HG02678 (cell line): ENCODE data around the gene P2RY1.
"Not testable (repeated sequence)": the region's sequence is repeated elsewhere in the genome, so short reads cannot be mapped to it uniquely, and the experiment has no call there.

Experiments
- ATAC-seq: cut with Tn5 transposase; IDR thresholded peaks from one replicate; pipeline ENCODE4 v1.9.1; 2021; ENCODE audit warnings: mild to moderate bottlenecking, moderate library complexity; ENCODE audit not compliant: unreplicated experiment

P2RY1 gene

DNA sequence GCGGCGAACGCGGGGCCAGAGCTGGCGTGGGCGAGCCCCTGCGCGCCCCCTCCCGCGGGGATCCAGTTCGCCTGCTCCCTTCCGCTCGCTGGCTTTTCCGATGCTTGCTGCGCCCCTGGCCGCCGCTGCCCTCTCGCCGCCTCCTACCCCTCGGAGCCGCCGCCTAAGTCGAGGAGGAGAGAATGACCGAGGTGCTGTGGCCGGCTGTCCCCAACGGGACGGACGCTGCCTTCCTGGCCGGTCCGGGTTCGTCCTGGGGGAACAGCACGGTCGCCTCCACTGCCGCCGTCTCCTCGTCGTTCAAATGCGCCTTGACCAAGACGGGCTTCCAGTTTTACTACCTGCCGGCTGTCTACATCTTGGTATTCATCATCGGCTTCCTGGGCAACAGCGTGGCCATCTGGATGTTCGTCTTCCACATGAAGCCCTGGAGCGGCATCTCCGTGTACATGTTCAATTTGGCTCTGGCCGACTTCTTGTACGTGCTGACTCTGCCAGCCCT, 721 bp downstream of the P2RY1 start:
- ATAC-seq = no peak

DNA sequence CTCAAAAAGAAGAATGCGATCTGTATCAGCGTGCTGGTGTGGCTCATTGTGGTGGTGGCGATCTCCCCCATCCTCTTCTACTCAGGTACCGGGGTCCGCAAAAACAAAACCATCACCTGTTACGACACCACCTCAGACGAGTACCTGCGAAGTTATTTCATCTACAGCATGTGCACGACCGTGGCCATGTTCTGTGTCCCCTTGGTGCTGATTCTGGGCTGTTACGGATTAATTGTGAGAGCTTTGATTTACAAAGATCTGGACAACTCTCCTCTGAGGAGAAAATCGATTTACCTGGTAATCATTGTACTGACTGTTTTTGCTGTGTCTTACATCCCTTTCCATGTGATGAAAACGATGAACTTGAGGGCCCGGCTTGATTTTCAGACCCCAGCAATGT, 1.3 kb downstream of the P2RY1 start:
- ATAC-seq = no peak

DNA sequence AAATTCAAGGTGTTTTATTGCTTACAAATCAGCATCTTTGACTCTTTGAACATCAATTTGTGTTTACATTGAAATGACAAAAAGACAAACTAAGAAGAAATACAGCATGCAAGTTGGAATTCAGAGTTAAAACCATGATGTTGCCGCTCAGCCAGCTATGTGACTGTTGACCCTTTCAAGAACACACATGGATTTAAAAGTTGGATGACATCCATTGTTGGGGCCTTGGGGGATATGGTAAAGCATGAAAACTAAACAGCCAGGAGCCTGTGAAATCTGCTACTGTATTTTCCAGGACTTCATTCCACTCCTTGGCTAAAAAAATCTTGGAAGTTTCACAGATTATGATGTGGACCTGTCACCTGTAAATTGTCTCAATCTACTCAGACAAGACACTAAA, 4.6 kb downstream of the P2RY1 start:
- no peak for ATAC-seq

DNA sequence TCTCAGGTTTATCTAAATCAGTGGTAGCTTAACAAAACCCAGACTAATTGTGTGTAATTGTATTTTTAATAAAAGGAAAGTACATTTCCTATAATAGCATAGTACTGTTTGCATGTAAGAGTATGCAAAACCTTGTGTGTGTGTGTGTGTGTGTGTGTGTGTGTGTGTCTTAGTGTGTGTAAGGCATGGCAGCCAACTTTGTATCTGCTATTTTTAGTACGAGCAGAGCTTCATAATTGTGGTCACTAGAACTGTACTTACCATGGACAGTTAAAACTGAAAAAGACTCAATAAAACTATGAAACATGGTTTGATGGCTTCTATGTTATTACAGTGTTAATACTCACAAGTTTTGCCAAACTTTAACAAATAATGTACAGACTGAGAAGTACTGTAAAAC, 6.2 kb downstream of the P2RY1 start:
- no peak for ATAC-seq

DNA sequence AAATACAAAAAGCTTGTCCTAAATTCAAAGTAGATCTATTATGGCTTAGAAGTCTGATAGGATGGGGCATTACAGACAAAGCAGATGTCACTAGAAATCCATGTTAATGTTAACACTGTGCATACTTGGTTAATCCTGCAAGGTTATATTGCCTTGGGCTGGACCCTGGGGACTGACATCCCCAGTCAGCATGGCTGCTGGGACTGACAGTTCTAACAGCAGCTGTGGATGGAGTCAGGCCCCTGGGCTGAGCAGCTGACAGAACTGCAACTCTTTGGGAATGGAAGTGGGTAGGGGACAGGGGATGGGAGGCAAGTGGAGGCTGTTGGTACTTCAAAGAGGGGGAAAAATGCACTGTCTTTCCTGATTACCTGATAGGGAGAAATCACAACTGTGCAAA, 7.5 kb downstream of the P2RY1 start:
- ATAC-seq = no peak

DNA sequence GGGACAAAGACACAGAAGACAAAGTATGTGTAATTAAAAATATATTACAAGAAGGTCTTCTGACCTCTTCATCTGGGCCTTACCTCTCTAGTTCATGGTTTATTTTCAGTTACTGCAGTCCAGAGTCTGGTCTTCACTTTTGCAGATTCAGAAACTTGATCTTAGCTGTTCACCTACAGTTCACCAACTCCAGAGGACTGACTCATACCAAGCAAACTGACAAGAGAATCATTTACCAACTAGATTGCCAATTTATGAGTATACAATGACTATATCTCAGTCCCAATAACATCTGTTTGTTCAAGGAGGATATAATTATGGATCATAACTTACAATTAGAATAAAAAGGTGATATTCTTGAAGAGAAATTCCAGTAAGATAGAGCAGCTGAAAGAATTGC, 9.0 kb downstream of the P2RY1 start:
- peak; percentile 70 for ATAC-seq

DNA sequence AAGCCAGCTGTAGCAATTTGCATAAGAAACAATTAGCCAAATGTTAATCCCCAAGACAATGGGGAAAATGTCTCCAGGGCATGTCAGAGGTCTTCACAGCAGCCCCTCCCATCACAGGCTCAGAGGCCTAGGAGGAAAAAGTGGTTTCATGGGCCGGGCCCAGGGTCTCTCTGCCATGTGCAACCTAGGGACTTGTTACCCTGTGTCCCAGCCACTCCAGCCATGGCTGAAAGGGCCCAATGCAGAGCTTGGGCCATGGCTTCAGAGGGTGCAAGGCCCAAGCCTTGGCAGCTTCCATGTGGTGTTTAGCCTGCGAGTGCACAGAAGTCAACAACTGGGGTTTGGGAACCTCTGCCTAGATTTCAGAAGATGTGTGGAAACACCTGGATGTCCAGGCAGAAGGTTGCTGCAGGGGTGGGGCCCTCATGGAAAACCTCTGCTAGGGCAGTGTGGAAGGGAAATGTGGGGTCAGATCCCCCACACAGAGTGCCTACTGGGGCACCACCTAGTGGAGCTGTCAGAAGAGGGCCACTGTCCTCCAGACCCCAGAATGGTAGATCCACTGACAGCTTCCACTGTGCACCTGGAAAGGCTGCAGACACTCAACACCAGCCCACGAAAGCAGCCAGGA, 11.8 kb downstream of the P2RY1 start:
- ATAC-seq = not testable (repeated sequence)

DNA sequence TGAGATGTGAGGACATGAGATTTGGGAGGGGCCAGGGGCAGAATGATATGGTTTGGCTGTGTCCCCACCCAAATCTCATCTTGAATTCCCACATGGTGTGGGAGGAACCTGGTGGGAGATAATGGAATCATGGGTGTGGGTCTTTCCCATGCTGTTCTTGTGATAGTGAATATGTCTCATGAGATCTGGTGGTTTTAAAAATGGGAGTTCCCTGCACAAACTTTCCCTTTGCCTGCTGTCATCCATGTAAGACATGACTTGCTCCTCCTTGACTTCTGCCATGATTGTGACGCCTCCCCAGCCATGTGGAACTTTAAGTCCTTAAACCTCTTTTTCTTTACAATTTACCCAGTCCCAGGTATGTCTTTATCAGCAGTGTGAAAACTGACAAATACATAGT, 12.7 kb downstream of the P2RY1 start:
- ATAC-seq = not testable (repeated sequence)

DNA sequence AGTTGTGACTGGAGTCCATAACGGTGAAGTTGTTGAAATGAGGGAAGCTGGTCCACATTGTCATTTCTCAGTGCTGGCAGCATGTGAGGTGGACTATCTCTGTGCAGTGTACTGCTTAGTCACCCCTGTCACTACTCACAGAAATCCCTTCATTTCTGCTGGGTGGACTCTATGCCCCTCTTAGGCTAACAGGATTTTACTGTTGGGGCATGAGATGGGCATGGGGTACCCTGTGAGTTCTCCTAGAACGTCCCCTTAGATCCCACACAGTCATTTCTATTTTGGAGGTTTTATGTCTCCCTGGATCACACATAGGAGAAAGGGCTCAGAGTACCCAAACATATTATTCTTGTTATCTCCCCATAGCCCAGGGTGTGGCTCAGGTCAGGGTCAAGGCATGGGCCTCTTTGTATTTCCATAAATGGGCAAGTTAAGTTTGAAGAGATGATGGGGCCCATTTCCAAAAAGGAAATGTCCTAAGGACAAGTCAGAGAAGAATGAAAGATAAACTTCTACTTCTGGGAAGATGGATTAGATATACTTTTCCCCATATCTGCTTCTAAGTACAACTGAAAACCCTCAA, 15.2 kb downstream of the P2RY1 start:
- no peak for ATAC-seq

DNA sequence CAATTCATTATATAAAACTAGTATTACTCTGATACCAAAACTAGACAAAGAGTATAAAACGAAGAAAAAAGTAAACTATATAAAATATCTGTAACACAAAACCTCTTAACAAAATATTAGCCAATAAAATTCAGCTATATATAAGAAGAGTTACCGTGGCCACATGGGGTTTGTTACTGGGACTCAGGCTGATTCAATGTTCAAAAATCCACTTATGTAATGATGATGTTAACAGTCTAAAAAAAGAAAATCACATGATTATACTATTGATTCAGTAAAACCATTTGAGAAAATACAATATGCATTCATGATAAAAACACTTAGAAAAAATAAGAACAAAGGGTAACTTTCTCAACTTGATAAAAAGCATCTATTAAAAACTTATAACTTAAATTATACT, 18.3 kb downstream of the P2RY1 start:
- ATAC-seq = no peak

DNA sequence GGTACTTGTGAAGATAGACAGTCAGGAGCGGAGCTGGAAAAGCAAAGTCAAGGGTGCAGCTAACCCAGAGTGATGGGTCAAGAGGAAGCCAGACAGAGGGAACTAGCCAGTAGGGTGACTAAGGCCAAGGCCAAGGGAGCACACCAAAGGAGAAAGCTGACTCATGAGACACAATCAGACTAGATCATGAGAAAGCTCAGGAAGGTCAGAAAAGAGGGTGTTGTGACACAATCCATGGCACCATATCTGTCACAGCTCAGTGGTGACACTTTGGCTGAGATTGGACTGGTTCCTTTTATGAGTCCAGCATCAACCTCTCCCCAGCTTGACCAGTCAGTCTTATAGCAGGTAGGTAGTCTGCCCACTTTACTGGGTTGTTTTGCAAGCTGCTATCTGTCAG, 22.2 kb downstream of the P2RY1 start:
- ATAC-seq = no peak

DNA sequence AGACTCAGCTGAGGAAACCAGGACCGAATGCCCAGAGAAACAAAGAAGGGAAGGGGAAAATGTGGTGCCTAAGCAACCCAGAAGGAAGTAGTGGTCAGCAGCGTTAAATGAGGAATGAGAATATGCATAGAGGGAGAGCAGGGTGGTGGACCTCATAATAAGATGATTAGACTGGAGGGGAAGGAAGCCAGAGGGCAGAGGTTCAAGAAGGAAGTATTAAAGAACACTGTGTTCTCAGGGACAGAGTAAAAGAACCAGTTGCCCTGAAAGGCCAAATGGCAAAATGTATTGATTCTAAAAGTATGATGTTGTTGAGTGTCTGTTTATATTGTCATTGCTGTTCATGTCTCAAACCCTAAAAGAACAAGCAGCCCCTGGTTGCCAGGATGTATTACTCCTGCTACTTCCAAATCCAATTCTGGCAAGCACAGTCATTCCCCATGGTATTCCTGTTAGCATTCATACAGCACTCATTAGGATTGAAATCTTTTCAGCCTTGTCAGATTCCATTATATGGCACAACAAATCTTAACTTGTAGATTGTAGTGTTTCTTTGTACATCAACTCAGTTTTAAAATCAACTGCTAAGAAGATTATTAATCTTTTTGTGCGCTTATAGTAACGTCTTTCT, 23.4 kb downstream of the P2RY1 start:
- ATAC-seq = no peak

DNA sequence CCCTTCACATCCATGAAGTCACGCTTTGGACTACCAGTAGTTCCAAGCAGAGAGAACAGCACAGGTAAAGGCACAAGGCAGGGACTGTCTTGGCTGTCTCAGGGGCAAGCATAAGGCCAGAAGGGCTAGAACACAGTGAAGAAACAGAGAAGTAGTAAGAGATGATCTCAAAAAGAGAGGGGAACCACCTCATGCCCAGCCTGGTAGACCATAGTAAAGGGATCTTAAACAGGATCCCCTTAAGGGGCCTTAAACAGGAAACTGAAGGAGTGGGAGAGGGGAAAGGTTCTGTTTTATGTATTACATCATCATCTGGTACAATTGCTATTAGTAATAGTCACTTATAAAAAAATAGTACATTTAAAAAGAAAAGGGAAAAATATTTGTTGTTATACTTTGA, 25.8 kb downstream of the P2RY1 start:
- ATAC-seq = no peak

DNA sequence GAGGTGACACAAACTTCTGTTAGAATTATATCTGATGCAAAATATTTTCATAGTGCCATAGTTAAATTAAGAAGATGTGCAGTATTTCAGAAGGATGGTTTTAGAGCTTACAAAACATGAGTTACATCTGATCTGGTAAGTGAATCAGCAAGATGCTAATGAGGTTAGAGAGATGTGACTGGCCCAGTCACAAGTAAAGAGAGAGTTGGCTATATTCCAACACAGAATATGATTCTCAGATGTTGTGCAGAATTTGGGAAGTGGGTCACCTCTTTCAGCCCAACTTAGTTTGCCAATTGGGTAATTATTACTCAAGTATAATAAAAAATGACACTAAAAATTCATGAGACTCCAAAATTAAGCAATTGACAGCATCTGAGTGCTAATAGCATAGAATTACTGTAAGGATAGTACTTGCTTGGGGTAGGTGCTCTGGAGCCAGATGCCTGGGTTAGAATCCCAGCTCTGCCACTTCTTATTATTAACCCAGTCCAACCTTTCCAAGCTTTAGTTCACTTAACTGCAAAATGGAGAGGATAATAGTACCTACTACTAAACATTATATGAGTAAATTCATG, 30.8 kb downstream of the P2RY1 start:
- ATAC-seq = no peak

DNA sequence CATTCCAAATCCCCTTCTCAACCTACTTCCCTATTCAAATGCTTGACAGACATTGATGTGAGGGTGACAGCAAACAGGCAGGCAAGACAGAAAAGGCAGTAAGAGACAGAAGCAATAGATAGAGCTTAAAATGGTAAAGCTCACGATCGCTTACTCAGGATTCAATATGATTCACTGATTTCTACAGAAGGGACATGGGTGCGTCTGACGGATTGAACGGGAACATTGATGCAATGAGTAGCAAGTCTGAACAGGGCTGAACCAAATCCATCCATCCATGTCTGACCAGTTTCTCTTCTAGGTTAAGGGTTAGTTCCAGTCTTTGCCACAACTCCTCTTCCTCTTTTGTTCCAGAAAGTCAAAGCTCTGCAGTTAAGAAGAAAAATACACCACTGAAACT, 35.1 kb downstream of the P2RY1 start:
- no peak for ATAC-seq

DNA sequence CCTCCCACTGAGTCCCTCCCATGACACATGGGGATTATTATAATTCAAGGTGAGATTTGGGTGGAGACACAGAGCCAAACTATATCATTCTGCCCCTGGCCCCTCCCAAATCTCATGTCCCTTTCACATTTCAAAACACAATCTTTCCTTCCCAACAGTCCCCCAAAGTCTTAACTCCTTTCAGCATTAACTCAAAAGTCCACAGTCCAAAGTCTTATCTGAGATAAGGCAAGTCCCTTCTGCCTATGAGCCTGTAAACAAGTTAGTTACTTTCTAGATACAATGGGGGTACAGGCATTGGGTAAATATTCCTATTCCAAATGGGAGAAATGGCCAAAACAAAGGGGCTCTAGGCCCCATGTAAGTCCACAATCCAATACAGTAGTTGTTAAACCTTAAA, 38.4 kb downstream of the P2RY1 start:
- not testable (repeated sequence) for ATAC-seq

DNA sequence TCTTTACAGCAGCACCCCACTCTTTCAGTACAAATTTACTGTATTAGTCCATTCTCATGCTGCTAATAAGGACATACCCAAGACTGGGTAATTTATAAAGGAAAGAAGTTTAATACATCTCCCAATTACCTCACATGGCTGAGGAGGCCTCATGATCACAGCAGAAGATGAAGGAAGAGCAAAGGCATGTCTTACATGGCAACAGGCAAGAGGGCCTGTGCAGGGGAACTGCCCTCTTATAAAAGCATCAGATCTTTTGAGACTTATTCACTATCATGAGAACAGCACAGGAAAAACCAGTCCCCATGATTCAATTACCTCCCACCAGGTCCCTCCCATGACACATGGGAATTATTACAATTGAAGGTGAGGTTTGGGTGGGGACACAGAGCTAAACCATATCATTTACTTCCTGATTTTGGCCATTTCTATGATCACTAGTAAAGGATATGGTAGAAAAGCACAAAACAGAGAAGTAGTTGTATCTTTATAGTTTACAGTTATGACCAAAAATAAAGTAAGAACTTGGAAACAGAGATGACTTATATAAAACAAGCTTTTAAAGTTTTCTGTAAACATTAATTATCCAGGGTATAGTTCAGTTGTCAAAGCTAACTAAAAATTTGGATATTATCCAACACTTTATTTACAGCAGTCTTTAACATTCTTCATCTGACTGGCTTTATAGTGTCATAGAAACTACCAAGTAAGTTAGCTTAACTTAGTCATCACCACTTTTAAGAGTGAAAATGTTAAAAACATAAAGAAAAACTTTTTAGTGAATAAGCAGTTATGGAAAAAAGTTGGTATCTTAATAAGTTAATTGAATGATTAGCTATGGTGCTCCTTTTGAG, 40.2 kb downstream of the P2RY1 start:
- no peak for ATAC-seq

DNA sequence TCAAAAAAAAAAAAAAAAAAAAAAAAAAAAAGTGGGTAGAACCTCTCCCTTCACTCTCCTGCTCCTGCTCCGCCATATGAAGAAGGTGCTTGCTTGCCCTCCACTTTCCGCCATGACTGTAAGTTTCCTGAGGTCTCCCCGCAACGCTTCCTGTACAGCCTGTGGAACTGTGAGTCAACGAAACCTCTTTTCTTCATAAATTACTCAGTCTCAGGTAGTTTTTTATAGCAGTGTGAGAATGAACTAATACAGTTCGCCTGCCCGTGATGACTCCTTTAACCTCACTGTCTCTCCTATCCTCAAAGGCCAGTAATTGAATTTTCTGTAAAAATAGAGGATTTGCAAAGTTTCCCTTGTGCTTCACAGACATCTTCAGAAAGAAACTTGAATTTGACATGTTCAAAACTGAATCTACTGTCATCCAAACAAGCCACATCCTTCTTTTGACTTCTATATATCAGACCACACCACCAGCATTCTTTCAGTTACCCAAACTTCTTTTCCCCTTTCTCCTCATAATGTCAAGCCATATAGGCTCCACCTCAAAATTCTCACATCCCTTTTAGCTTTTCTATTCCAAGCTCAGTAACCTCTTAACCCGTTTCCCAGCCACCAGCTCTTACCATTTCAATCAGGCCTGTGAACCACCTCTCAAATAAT, 44.3 kb downstream of the P2RY1 start:
- no peak for ATAC-seq

DNA sequence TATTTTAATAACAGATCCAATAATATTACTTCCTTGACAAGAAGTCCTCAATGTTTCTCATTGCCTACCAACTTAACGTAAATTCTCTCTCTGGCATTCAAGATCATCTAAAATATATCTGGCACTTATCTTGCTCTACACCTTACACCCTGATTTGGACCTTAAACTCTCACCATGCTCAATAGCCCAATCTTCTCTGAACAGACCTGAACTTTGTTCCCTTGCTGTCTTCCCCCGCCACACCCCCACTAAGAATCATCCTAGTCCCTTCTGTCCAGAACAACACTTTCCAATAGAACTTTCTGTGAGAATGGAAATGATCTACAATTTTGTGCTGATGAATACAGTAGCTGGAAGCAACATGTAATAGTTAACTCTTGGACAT, 44.9 kb downstream of the P2RY1 start:
- no peak for ATAC-seq

DNA sequence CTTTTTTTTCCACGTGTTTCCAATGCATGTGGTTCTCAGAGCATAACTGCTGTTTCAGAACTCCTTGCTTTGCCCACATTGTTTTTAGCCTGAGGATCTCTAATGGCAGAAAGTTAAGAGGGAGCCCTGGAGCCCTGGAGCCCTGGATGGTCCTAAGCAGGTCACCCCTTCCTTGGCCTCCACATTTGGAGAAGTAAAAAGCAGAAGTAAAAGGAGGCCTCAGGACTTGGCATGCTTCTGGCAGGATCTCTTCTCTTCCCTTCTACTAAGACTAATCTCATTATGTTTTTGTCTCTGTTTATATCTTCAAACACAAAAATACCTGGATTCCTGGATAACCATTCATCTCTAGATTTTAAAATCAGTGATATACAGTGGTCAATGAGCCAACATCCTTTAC, 50.1 kb downstream of the P2RY1 start:
- no peak for ATAC-seq
